ENCODE measurements around the gene TPSAB1.

The TPSAB1 gene

GRCh38 chr16:1286513-1287094, 46.1 kb downstream of the TPSAB1 start:
- H3K4me3 ChIP-seq (ENCODE audit: low read depth in 1 of 2, low read length in 1 of 2): no peak overlapping the region

GRCh38 chr16:1287982-1288670, 47.6 kb downstream of the TPSAB1 start:
- H3K27me3 ChIP-seq: peaks cover 86% of the 10 kb centered on the region
- no peak overlapping the region for H3K4me3 ChIP-seq (ENCODE audit: low read depth in 1 of 2, low read length in 1 of 2)

More at GRCh38 chr16:1286513-1287094, 46.1 kb downstream of the TPSAB1 start:
- no peak overlapping the region for H3K27ac ChIP-seq
- TF ChIP-seq, protein P1, sequence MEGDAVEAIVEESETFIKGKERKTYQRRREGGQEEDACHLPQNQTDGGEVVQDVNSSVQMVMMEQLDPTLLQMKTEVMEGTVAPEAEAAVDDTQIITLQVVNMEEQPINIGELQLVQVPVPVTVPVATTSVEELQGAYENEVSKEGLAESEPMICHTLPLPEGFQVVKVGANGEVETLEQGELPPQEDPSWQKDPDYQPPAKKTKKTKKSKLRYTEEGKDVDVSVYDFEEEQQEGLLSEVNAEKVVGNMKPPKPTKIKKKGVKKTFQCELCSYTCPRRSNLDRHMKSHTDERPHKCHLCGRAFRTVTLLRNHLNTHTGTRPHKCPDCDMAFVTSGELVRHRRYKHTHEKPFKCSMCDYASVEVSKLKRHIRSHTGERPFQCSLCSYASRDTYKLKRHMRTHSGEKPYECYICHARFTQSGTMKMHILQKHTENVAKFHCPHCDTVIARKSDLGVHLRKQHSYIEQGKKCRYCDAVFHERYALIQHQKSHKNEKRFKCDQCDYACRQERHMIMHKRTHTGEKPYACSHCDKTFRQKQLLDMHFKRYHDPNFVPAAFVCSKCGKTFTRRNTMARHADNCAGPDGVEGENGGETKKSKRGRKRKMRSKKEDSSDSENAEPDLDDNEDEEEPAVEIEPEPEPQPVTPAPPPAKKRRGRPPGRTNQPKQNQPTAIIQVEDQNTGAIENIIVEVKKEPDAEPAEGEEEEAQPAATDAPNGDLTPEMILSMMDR (IDR thresholded peaks at IDR 0.05): no peak
- no peaks in the 10 kb centered on the region for H3K9me3 ChIP-seq
- H3K27me3 ChIP-seq: peaks cover 83% of the 10 kb centered on the region
- H3K4me1 ChIP-seq (ENCODE audit: control insufficient read depth in 1 of 2, insufficient read depth in 1 of 2, low read depth in 1 of 2, low read length in 1 of 2): peaks cover 0 to 4% of the 10 kb centered on the region in 2 experiments
- H3K36me3 ChIP-seq: no peaks in the 10 kb centered on the region

GRCh38 chr16:1288813-1289476, 48.4 kb downstream of the TPSAB1 start:
- TF ChIP-seq, protein P1 (IDR thresholded peaks at IDR 0.05): no peak
- H3K36me3 ChIP-seq: no peaks in the 10 kb centered on the region
- peaks cover 86% of the 10 kb centered on the region for H3K27me3 ChIP-seq
- no peak overlapping the region for H3K4me3 ChIP-seq (ENCODE audit: low read depth in 1 of 2, low read length in 1 of 2)
- no peak overlapping the region for H3K27ac ChIP-seq
- H3K9me3 ChIP-seq: no peaks in the 10 kb centered on the region
- peaks cover 0 to 4% of the 10 kb centered on the region in 2 experiments for H3K4me1 ChIP-seq (ENCODE audit: control insufficient read depth in 1 of 2, insufficient read depth in 1 of 2, low read depth in 1 of 2, low read length in 1 of 2)

More at GRCh38 chr16:1287982-1288670, 47.6 kb downstream of the TPSAB1 start:
- Histone ChIP-seq H3K27ac (no peak overlapping the region), H3K9me3 (no peaks in the 10 kb centered on the region), H3K4me1 (ENCODE audit: control insufficient read depth in 1 of 2, insufficient read depth in 1 of 2, low read depth in 1 of 2, low read length in 1 of 2) (peaks cover 0 to 4% of the 10 kb centered on the region in 2 experiments), H3K36me3 (no peaks in the 10 kb centered on the region)
- TF ChIP-seq, protein P1 (IDR thresholded peaks at IDR 0.05): no peak

DNA sequence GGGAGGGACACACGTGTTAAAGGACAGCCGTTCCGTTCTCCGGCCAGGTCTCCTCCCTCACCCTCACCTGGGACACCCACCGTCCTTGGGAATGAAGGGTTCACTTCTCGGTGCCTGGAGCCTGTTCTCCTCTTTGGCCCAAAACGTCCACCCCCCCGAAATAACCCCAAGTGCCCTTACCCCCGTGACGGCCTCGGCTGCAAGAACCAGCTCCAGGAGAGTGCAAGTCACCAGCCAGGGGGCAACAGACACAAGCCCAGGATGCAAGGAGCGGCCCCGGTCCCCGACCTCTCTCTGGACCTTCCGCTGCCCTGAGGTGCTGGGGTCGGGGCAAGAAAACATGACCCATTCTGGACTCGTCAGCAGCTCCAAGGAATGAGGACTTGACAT, 49.0 kb downstream of the TPSAB1 start:
- peaks cover 0 to 4% of the 10 kb centered on the region in 2 experiments for H3K4me1 ChIP-seq (ENCODE audit: control insufficient read depth in 1 of 2, insufficient read depth in 1 of 2, low read depth in 1 of 2, low read length in 1 of 2)
- no peaks in the 10 kb centered on the region for H3K9me3 ChIP-seq
- TF ChIP-seq, protein P1 (IDR thresholded peaks at IDR 0.05): no peak
- H3K36me3 ChIP-seq: no peaks in the 10 kb centered on the region
- no peak overlapping the region for H3K27ac ChIP-seq
- peaks cover 83% of the 10 kb centered on the region for H3K27me3 ChIP-seq
- no peak overlapping the region for H3K4me3 ChIP-seq (ENCODE audit: low read depth in 1 of 2, low read length in 1 of 2)

GRCh38 chr16:1290063-1290501, 49.6 kb downstream of the TPSAB1 start:
- Histone ChIP-seq H3K9me3 (no peaks in the 10 kb centered on the region), H3K36me3 (no peaks in the 10 kb centered on the region), H3K27ac (no peak overlapping the region), H3K4me3 (ENCODE audit: low read depth in 1 of 2, low read length in 1 of 2) (no peak overlapping the region), H3K4me1 (ENCODE audit: control insufficient read depth in 1 of 2, insufficient read depth in 1 of 2, low read depth in 1 of 2, low read length in 1 of 2) (peaks cover 0 to 4% of the 10 kb centered on the region in 2 experiments), H3K27me3 (peaks cover 82% of the 10 kb centered on the region)
- TF ChIP-seq, protein P1 (IDR thresholded peaks at IDR 0.05): no peak
